NOMO-1 treated with DMSO at 0.1 percent for 48 hours (cell line): Measurements from ENCODE around the gene F7.
"Not testable (repeated sequence)": the region's sequence is repeated elsewhere in the genome, so short reads cannot be mapped to it uniquely, and the experiment has no call there.

ENCODE experiments used
- DNase-seq: peaks from one replicate; lab custom pipeline; 2025; ENCODE audit not compliant: unreplicated experiment; lab: John Stamatoyannopoulos, UW

The F7 gene

GRCh38 chr13:113098162-113098732 is 7.3 kb upstream of the F7 start:
- DNase-seq, result no peak

DNA sequence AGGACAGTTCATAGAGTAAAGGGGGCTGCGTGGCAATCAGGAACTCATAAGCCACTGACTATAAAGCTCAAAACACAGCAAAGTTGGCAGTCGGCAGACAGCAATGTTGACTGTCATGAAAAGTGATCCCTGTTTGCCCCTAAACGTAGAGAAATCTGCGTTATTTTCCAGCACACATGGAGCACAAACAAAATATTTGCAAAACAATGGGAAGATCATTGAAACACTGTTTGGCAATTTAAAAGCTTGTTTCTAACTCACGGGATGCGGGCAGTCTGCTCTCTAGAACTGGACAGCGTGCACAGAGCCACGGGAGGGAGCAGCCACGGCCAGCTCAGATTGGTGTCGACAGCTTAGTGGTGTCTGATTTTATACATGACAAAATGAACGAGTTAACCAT is 6.4 kb upstream of the F7 start:
- DNase-seq, result no peak

DNA sequence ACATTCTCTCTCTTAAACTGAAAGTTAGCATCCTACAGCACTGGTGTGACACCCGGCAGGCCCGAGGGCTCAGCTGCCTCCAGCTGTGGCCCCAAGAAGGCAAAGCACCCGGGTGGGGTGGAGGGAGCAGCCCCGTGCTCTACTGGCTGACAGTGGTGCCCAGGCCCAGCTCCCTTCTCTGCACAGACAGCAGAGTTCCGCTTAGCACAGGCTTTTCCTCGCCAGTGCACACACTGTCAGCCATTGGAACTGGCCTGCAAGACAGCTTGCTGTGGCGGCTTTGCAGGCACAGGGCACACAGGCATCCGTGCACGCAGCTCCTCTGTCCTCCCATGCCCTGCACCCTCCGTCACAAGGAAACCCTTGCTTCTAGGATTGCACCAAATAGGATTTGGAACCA is 3.3 kb upstream of the F7 start:
- DNase-seq, result not testable (repeated sequence)

- no peak for DNase-seq
These were observed 2.9 kb upstream of the F7 start for GRCh38 chr13:113102727-113103126.

DNA sequence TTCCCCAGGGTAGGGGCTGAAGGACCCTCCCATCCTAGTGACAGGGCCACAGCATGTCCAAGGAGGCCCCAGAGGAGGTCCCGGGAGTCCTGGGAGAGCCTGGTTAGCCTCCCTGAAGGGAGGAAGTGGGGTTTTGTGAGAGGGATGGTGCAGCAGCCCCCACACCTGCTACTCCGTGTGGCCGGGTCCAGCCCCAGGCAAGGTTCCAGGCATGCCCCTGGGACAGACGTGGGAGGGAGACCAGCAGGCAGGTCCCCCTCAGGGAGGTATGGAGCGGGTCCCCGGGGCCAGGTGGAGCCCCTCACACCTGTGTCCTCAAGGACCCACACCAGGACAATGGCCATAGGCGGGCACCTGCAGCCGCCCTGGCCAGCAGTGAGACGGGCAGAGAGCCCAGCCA is 1.9 kb upstream of the F7 start:
- no peak for DNase-seq

DNA sequence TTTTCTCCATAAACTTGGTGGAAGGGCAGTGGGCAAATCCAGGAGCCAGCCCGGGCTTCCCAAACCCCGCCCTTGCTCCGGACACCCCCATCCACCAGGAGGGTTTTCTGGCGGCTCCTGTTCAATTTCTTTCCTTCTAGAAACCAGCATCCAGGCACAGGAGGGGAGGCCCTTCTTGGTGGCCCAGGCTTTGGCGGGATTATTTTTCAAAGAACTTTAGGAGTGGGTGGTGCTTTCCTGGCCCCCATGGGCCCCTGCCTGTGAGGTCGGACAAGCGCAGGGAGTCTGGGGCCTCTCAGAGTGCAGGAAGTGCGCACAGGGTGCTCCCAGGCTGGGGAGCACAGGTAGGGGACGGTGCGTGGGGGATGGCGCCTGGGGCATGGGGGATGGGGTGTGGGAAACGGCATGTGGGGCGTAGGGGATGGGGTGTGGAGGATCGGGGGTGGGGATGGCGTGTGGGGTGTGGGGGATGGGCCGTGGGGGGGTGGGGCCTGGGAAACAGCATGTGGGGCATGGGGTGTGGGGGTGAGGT is 396 bp downstream of the F7 start:
- DNase-seq, result no peak

- no peak for DNase-seq
These were observed 1.2 kb downstream of the F7 start for GRCh38 chr13:113106711-113107351.

GRCh38 chr13:113108521-113108920 is 2.9 kb downstream of the F7 start:
- DNase-seq, result not testable (repeated sequence)

- no peak for DNase-seq
These were observed 3.8 kb downstream of the F7 start for GRCh38 chr13:113109151-113110047.

GRCh38 chr13:113110048-113110851 is 4.7 kb downstream of the F7 start:
- DNase-seq, result no peak

GRCh38 chr13:113110852-113111315 is 5.3 kb downstream of the F7 start:
- no peak for DNase-seq

GRCh38 chr13:113111821-113112220 is 6.2 kb downstream of the F7 start:
- DNase-seq, result not testable (repeated sequence)

- DNase-seq, result not testable (repeated sequence)
These were observed 6.9 kb downstream of the F7 start for GRCh38 chr13:113112475-113112874.

DNA sequence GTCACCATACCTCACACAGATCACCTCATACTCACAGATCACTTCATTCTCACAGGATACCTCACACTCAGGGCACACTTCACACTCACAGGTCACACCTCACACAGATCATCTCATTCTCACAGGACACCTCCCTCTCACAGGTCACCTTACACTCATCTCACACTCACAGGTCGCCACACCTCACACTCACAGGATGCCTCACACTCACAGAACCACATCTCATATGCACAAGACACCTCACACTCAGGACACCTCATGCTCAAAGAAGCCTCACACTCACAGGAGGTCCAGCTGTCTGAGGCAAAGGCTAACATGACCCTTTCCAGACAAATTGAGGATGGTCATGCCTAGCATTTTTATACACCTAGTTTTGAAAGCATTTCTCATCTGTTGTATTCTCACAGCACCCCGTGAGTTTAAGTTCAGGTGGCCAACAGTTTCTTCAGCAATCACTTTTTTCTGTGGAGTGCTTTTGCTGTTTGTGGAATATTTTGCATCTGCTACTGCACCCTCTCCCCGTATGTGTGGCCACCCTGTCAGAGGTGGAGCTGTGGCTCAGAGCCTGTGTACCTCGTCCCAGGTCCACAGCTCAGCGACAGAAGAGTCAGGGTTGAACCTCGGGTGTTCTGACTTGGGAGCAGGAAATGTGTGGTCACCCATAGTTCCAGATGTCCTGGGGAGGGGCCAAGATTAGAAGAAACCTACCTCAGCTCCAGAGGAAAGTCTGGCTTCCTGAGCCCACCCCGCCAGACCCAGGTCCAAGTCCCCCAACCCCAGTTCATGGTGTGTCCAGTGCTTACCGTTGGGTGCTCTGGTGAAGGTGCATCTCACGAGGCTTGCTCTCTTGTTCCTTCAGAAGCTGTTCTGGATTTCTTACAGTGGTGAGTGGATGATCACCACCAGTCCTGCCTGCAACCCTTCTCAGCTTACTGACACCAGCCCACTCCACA is 7.6 kb downstream of the F7 start:
- DNase-seq, result no peak

- DNase-seq, result no peak
These were observed 8.3 kb downstream of the F7 start for GRCh38 chr13:113113846-113114271.

GRCh38 chr13:113114511-113115362 is 9.1 kb downstream of the F7 start:
- no peak for DNase-seq

DNA sequence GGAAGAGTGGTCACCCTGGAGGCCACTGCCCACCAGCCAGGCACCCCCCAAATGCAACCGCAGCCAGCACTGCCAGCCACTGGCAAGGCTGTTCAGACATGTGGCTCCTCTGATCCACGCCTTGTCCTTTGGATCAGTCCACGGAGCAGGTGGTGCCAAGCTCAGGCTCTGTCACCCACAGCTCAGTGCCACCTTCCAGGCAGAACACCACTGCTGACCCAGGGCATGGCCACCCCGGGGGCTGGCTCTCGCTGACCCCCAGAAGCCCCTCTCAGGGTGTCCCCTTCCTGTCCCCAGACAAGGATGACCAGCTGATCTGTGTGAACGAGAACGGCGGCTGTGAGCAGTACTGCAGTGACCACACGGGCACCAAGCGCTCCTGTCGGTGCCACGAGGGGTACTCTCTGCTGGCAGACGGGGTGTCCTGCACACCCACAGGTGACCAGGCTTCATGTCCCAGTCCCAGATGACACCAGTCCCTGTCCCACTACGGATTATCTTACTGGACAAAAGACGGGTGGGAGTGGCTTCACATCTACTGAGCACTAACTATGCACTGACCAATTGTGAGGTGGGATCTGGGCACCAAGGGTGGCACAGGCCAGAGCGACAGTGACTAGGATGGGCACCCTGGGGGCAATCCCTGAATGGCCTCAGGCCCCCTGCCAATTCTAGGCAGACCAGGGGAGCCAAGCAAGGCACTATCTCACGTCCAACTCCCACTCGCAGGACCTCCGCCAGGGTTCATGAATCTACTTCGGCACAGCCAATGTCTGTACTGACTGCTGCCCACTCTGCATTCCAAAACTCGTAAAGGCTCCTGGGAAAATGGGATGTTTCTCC is 10.0 kb downstream of the F7 start:
- no peak for DNase-seq
